Peyer's patch (tissue), 4 donors: ENCODE measurements around the gene DPP9. TPM values are rescaled to one million over a fixed set of nuclear protein-coding genes. Genes with fewer than 3 reads are reported as not detected.
A peak's percentile ranks its signal among the peaks of the same experiment; 100 is the strongest.

ENCODE experiments used
- DNase-seq, 3 donors: peaks; one replicate each; pipeline ENCODE4 v3.0.0-alpha.2; 2017 to 2019
- H3K27ac ChIP-seq, 4 donors: fragments of 200-600 bp; sonication (generic); one replicate each; pipeline ENCODE4 v1.5.1; 2016 to 2019
- H3K27me3 ChIP-seq, 2 donors: fragments of 200-600 bp; sonication (generic); one replicate each; pipeline ENCODE4 v1.5.1; 2019
- H3K36me3 ChIP-seq, 3 donors: fragments of 200-600 bp; sonication (generic); one replicate each; pipeline ENCODE4 v1.5.1; 2016 to 2019
- H3K4me1 ChIP-seq, 4 donors: fragments of 200-600 bp; sonication (generic); one replicate each; pipeline ENCODE4 v1.5.1; 2016 to 2019
- H3K4me3 ChIP-seq, 4 donors: fragments of 200-600 bp; sonication (generic); 1 replicate in 3 of 4; 2 replicates in 1 of 4; pipeline ENCODE4 v1.5.1; 2016 to 2019; ENCODE audit warnings: mild to moderate bottlenecking in 1 of 4
- H3K9me3 ChIP-seq, 4 donors: fragments of 200-600 bp; sonication (generic); one replicate each; pipeline ENCODE4 v1.5.1; 2016 to 2019; ENCODE audit warnings: mild to moderate bottlenecking in 1 of 4
- CTCF ChIP-seq, 6 experiments: fragments of 450-650 bp in 4 of 6; fragments of 200-600 bp in 2 of 6; sonication (generic) in 1 of 6; IDR thresholded peaks; one replicate each; pipeline ENCODE4 v1.5.1; 2017 to 2019; ENCODE audit warnings: antibody characterized with exemption in 6 of 6, mild to moderate bottlenecking in 3 of 6, moderate library complexity in 1 of 6
- POLR2A ChIP-seq, 2 donors: fragments of 450-650 bp; IDR thresholded peaks; one replicate each; pipeline ENCODE4 v1.5.1; 2017; ENCODE audit warnings: antibody characterized with exemption in 2 of 2, mild to moderate bottlenecking in 2 of 2, moderate library complexity in 2 of 2
- total RNA-seq, 4 donors: library from RNA; depleted of rRNA; stranded (reverse); fragments of >200 nt; gene quantifications; one replicate each; pipeline ENCODE4 v1.1.0, GENCODE V29; 2016

Gene DPP9
- total RNA-seq, 4 donors from 2014 or later = 102 to 279 (median 168) TPM

- Histone ChIP-seq H3K4me1 (peaks cover 3 to 31% (median 14%) of the 10 kb centered on the region in 4 donors), H3K27me3 (no peaks in the 10 kb centered on the region), H3K36me3 (peaks cover 0 to 43% (median 0%) of the 10 kb centered on the region in 3 donors), H3K27ac (no peak overlapping the region), H3K4me3 (no peak overlapping the region), H3K9me3 (no peaks in the 10 kb centered on the region)
- TF ChIP-seq CTCF (IDR thresholded peaks at IDR 0.05) (no peak), POLR2A (IDR thresholded peaks at IDR 0.05) (no peak)
- DNase-seq = no peak
Observed at GRCh38 chr19:4721196-4721595, 2.4 kb downstream of the DPP9 start.

GRCh38 chr19:4720037-4720700 is 3.5 kb downstream of the DPP9 start:
- Histone ChIP-seq H3K4me1 (peaks cover 3 to 29% (median 14%) of the 10 kb centered on the region in 4 donors), H3K27me3 (no peaks in the 10 kb centered on the region), H3K36me3 (peaks cover 0 to 53% (median 0%) of the 10 kb centered on the region in 3 donors), H3K4me3 (no peak overlapping the region), H3K9me3 (no peaks in the 10 kb centered on the region), H3K27ac (no peak overlapping the region)
- TF ChIP-seq CTCF (IDR thresholded peaks at IDR 0.05) = no peak
- TF ChIP-seq POLR2A (IDR thresholded peaks at IDR 0.05) = no peak
- DNase-seq = no peak

GRCh38 chr19:4719499-4719866 is 4.2 kb downstream of the DPP9 start:
- no peak overlapping the region for H3K27ac ChIP-seq
- peaks cover 0 to 57% (median 0%) of the 10 kb centered on the region in 3 donors for H3K36me3 ChIP-seq
- H3K4me1 ChIP-seq = peaks cover 3 to 24% (median 14%) of the 10 kb centered on the region in 4 donors

GRCh38 chr19:4717966-4718701 is 5.5 kb downstream of the DPP9 start:
- peaks cover 3 to 34% (median 14%) of the 10 kb centered on the region in 4 donors for H3K4me1 ChIP-seq
- no peak for TF ChIP-seq CTCF (IDR thresholded peaks at IDR 0.05)
- TF ChIP-seq POLR2A (IDR thresholded peaks at IDR 0.05) = no peak
- H3K36me3 ChIP-seq = peaks cover 0 to 70% (median 0%) of the 10 kb centered on the region in 3 donors
- H3K27me3 ChIP-seq = no peaks in the 10 kb centered on the region
- H3K27ac ChIP-seq = no peak overlapping the region
- H3K4me3 ChIP-seq = no peak overlapping the region
- no peak for DNase-seq
- no peaks in the 10 kb centered on the region for H3K9me3 ChIP-seq

More at GRCh38 chr19:4719499-4719866, 4.2 kb downstream of the DPP9 start:
- Histone ChIP-seq H3K27me3 (no peaks in the 10 kb centered on the region), H3K9me3 (no peaks in the 10 kb centered on the region), H3K4me3 (no peak overlapping the region)
- DNase-seq = no peak
- no peak for TF ChIP-seq POLR2A (IDR thresholded peaks at IDR 0.05)

GRCh38 chr19:4717191-4717965 is 6.3 kb downstream of the DPP9 start:
- TF ChIP-seq POLR2A (IDR thresholded peaks at IDR 0.05) (no peak), CTCF (IDR thresholded peaks at IDR 0.05) (no peak)
- no peak overlapping the region for H3K4me3 ChIP-seq
- H3K27me3 ChIP-seq = no peaks in the 10 kb centered on the region
- no peaks in the 10 kb centered on the region for H3K9me3 ChIP-seq
- H3K4me1 ChIP-seq = peaks cover 2 to 33% (median 7%) of the 10 kb centered on the region in 4 donors
- H3K27ac ChIP-seq = peak overlapping the region in 1 of 4 donors; percentile 25
- H3K36me3 ChIP-seq = peaks cover 0 to 78% (median 0%) of the 10 kb centered on the region in 3 donors
- DNase-seq = no peak
